ENCODE data around the gene COL1A1. TPM values are rescaled to one million over a fixed set of nuclear protein-coding genes. Genes with fewer than 3 reads are reported as not detected.

The COL1A1 gene
- total and polyA plus RNA-seq, 4 donors = 8.3 to 72.5 (median 35.8) TPM

DNA sequence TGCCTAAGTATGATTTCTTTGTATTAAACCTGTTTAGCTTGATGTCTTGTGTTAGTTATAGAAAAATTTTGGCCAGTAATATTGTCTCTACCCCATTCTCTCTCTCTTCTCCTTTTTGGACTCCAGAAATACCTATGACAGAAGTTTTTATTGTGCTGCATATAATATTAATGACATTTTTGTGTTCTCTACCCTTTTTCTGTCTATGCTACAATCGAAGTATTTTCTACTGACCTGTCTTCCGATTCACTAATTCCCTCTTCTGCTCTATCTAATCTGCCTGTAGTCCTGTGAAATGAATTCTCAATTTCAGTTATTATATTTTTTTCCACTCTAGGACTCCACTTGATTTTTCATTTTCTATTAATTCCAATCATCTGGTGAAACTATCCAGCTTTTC, 46.8 kb upstream of the COL1A1 start:
- no peak for DNase-seq (ENCODE audit: low spot score)
- H3K9ac ChIP-seq (ENCODE audit: low read depth in 1 of 2, low read length in 2 of 2) = no peak overlapping the region
- WGBS = 42% methylated on average over 2 of the region's 2 CpGs
- no peak overlapping the region for H3K27ac ChIP-seq (ENCODE audit: low read depth in 1 of 2, low read length in 2 of 2)
- H3K27me3 ChIP-seq (ENCODE audit: control insufficient read depth in 4 of 4, insufficient read depth in 4 of 4, low read length in 3 of 4) = peaks cover 0 to 2% (median 0%) of the 10 kb centered on the region in 4 donors
- H3K9me3 ChIP-seq (ENCODE audit: control insufficient read depth in 4 of 4, low read length in 3 of 4) = peaks cover 0 to 6% (median 0%) of the 10 kb centered on the region in 4 donors
- TF ChIP-seq YY1 (IDR thresholded peaks at IDR 0.05) (no peak), CTCF (IDR thresholded peaks at IDR 0.05; ENCODE audit: low read depth, low read length, missing input control) (no peak), NR2F2 (IDR thresholded peaks at IDR 0.05) (no peak), GABPA (IDR thresholded peaks at IDR 0.05 in 1 of 2, conservative IDR thresholded peaks at IDR 0.05 in 1 of 2) (no peak), RAD21 (IDR thresholded peaks at IDR 0.05) (no peak), HNF4A (conservative IDR thresholded peaks at IDR 0.05) (no peak), ZBTB33 (IDR thresholded peaks at IDR 0.05) (no peak), RXRA (IDR thresholded peaks at IDR 0.05) (no peak), JUND (IDR thresholded peaks at IDR 0.05) (no peak), MAX (IDR thresholded peaks at IDR 0.05) (no peak), HNF4G (IDR thresholded peaks at IDR 0.05) (no peak), FOXA1 (IDR thresholded peaks at IDR 0.05) (no peak), FOXA2 (IDR thresholded peaks at IDR 0.05) (no peak)
- TF ChIP-seq, protein P1, sequence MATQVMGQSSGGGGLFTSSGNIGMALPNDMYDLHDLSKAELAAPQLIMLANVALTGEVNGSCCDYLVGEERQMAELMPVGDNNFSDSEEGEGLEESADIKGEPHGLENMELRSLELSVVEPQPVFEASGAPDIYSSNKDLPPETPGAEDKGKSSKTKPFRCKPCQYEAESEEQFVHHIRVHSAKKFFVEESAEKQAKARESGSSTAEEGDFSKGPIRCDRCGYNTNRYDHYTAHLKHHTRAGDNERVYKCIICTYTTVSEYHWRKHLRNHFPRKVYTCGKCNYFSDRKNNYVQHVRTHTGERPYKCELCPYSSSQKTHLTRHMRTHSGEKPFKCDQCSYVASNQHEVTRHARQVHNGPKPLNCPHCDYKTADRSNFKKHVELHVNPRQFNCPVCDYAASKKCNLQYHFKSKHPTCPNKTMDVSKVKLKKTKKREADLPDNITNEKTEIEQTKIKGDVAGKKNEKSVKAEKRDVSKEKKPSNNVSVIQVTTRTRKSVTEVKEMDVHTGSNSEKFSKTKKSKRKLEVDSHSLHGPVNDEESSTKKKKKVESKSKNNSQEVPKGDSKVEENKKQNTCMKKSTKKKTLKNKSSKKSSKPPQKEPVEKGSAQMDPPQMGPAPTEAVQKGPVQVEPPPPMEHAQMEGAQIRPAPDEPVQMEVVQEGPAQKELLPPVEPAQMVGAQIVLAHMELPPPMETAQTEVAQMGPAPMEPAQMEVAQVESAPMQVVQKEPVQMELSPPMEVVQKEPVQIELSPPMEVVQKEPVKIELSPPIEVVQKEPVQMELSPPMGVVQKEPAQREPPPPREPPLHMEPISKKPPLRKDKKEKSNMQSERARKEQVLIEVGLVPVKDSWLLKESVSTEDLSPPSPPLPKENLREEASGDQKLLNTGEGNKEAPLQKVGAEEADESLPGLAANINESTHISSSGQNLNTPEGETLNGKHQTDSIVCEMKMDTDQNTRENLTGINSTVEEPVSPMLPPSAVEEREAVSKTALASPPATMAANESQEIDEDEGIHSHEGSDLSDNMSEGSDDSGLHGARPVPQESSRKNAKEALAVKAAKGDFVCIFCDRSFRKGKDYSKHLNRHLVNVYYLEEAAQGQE (IDR thresholded peaks at IDR 0.05) = no peak
- H3K4me3 ChIP-seq (ENCODE audit: low read depth in 1 of 3, low read length in 3 of 3) = no peak overlapping the region
- no peaks in the 10 kb centered on the region for H3K4me1 ChIP-seq (ENCODE audit: control insufficient read depth in 4 of 4, insufficient read depth in 4 of 4, low read length in 3 of 4)
- H3K36me3 ChIP-seq (ENCODE audit: control insufficient read depth in 4 of 4, insufficient read depth in 3 of 4, low read depth in 1 of 4, low read length in 3 of 4) = no peaks in the 10 kb centered on the region

DNA sequence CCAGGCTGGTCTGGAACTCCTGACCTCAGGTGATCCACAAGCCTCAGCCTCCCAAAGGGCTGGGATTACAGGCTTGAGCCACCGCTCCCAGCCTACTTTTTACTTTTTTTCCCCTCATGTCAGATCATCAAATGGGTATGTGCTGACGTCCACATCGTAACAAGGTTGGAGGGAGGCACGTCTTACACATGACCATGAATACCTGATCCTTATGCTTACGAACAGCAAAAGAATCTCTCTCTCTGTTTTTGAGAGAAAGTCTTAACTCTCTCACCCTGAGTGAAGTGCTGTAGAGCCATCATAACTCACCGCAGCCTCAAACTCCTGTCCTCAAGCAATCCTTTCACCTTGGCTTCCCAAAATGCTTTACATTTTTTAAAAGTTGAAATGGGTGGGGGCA, 43.3 kb upstream of the COL1A1 start:
- Histone ChIP-seq H3K4me3 (ENCODE audit: low read depth in 1 of 3, low read length in 3 of 3) (no peak overlapping the region), H3K27me3 (ENCODE audit: control insufficient read depth in 4 of 4, insufficient read depth in 4 of 4, low read length in 3 of 4) (peaks cover 0 to 2% (median 0%) of the 10 kb centered on the region in 4 donors), H3K9me3 (ENCODE audit: control insufficient read depth in 4 of 4, low read length in 3 of 4) (peaks cover 0 to 6% (median 0%) of the 10 kb centered on the region in 4 donors), H3K9ac (ENCODE audit: low read depth in 1 of 2, low read length in 2 of 2) (no peak overlapping the region), H3K27ac (ENCODE audit: low read depth in 1 of 2, low read length in 2 of 2) (no peak overlapping the region), H3K36me3 (ENCODE audit: control insufficient read depth in 4 of 4, insufficient read depth in 3 of 4, low read depth in 1 of 4, low read length in 3 of 4) (no peaks in the 10 kb centered on the region), H3K4me1 (ENCODE audit: control insufficient read depth in 4 of 4, insufficient read depth in 4 of 4, low read length in 3 of 4) (no peaks in the 10 kb centered on the region)
- no peak for DNase-seq (ENCODE audit: low spot score)
- TF ChIP-seq RAD21 (IDR thresholded peaks at IDR 0.05) = no peak
- TF ChIP-seq ZBTB33 (IDR thresholded peaks at IDR 0.05) = no peak
- no peak for TF ChIP-seq GABPA (IDR thresholded peaks at IDR 0.05 in 1 of 2, conservative IDR thresholded peaks at IDR 0.05 in 1 of 2)
- WGBS = 85% methylated on average over 6 of the region's 6 CpGs

All from liver (tissue), 9 donors.